Measurements from ENCODE around the gene ELF1.
"Not testable (repeated sequence)": the region's sequence is repeated elsewhere in the genome, so short reads cannot be mapped to it uniquely, and the experiment has no call there.

The ELF1 gene

GRCh38 chr13:40980461-40980860 lies 38.7 kb downstream of the ELF1 start:
- DNase-seq: no peak

GRCh38 chr13:40979232-40979631 lies 39.9 kb downstream of the ELF1 start:
- no peak for DNase-seq

GRCh38 chr13:40978109-40978508 lies 41.0 kb downstream of the ELF1 start:
- DNase-seq: not testable (repeated sequence)

- DNase-seq: no peak
These were observed 43.7 kb downstream of the ELF1 start for GRCh38 chr13:40975441-40975840.

- DNase-seq: no peak
These were observed 44.4 kb downstream of the ELF1 start for GRCh38 chr13:40974460-40975407.

GRCh38 chr13:40973409-40973808 lies 45.7 kb downstream of the ELF1 start:
- no peak for DNase-seq

- DNase-seq: no peak
These were observed 47.8 kb downstream of the ELF1 start for GRCh38 chr13:40971321-40971720.

- DNase-seq: no peak
These were observed 48.3 kb downstream of the ELF1 start for GRCh38 chr13:40970803-40971202.

GRCh38 chr13:40969169-40969901 lies 49.8 kb downstream of the ELF1 start:
- no peak for DNase-seq

- DNase-seq: no peak
These were observed 50.6 kb downstream of the ELF1 start for GRCh38 chr13:40968416-40969000.

- no peak for DNase-seq
These were observed 52.8 kb downstream of the ELF1 start for GRCh38 chr13:40966298-40966697.

- DNase-seq: no peak
These were observed 55.2 kb downstream of the ELF1 start for GRCh38 chr13:40963927-40964326.

GRCh38 chr13:40961826-40962225 lies 57.3 kb downstream of the ELF1 start:
- no peak for DNase-seq

- no peak for DNase-seq
These were observed 57.9 kb downstream of the ELF1 start for GRCh38 chr13:40961214-40961613.

GRCh38 chr13:40960716-40961115 lies 58.4 kb downstream of the ELF1 start:
- no peak for DNase-seq

GRCh38 chr13:40958655-40959054 lies 60.5 kb downstream of the ELF1 start:
- DNase-seq: no peak

GRCh38 chr13:40946485-40946884 lies 72.6 kb downstream of the ELF1 start:
- no peak for DNase-seq

GRCh38 chr13:40943073-40943472 lies 76.0 kb downstream of the ELF1 start:
- no peak for DNase-seq

GRCh38 chr13:40941581-40941980 lies 77.5 kb downstream of the ELF1 start:
- DNase-seq: no peak

GRCh38 chr13:40940841-40941240 lies 78.3 kb downstream of the ELF1 start:
- DNase-seq: no peak

GRCh38 chr13:40933508-40934204 lies 85.5 kb downstream of the ELF1 start:
- DNase-seq: no peak

- no peak for DNase-seq
These were observed 86.9 kb downstream of the ELF1 start for GRCh38 chr13:40932252-40932651.

GRCh38 chr13:40931719-40932118 lies 87.4 kb downstream of the ELF1 start:
- no peak for DNase-seq

Measured in midbrain (tissue), 1 donor.